CD8-positive, alpha-beta memory T cell (primary cell): Measurements from ENCODE around the gene PIK3R5. TPM values are rescaled to one million over a fixed set of nuclear protein-coding genes. Genes with fewer than 3 reads are reported as not detected.

Experiments
- CTCF ChIA-PET: fragments of 350-600 bp; sonication (Branson Sonifier 250); formaldehyde crosslinking; loops from one replicate; lab custom pipeline; 2021; ENCODE audit warnings: antibody characterized with exemption; lab: Charles Lee
- POLR2A ChIA-PET: fragments of 350-600 bp; sonication (Branson Sonifier 250); formaldehyde crosslinking; loops from one replicate; lab custom pipeline; 2021; ENCODE audit warnings: antibody characterized with exemption; lab: Charles Lee
- DNase-seq, 5 donors: peaks; one replicate each; pipeline versions ENCODE4 v3.0.0 to v3.0.0-alpha.2; 2020 to 2022; ENCODE audit warnings: mixed read lengths in 1 of 5
- H3K27ac ChIP-seq: one replicate; pipeline ENCODE4 v1.7.0; 2013; ENCODE audit warnings: low read depth, mild to moderate bottlenecking, low read length, moderate library complexity
- H3K27me3 ChIP-seq: 2 replicates; pipeline ENCODE4 v1.7.0; 2013; ENCODE audit warnings: low read length, mild to moderate bottlenecking; ENCODE audit not compliant: insufficient read depth, poor library complexity, severe bottlenecking
- H3K36me3 ChIP-seq: 2 replicates; pipeline ENCODE4 v1.7.0; 2013; ENCODE audit warnings: mild to moderate bottlenecking, low read length, moderate library complexity; ENCODE audit not compliant: insufficient read depth
- H3K4me1 ChIP-seq: 2 replicates; pipeline ENCODE4 v1.7.0; 2013; ENCODE audit warnings: mild to moderate bottlenecking, low read length, moderate library complexity; ENCODE audit not compliant: insufficient read depth
- H3K4me3 ChIP-seq: 2 replicates; pipeline ENCODE4 v1.7.0; 2013; ENCODE audit warnings: mild to moderate bottlenecking, low read length
- H3K9me3 ChIP-seq: 2 replicates; pipeline ENCODE4 v1.7.0; 2013; ENCODE audit warnings: mild to moderate bottlenecking, low read length
- H3K27ac Mint-ChIP-seq, 8 donors: one replicate each; pipeline ENCODE4 v1.8.0; 2020 to 2021; ENCODE audit warnings: mixed read lengths in 8 of 8, mild to moderate bottlenecking in 6 of 8, inconsistent platforms in 3 of 8, moderate library complexity in 3 of 8
- H3K27me3 Mint-ChIP-seq, 2 donors: one replicate each; pipeline ENCODE4 v1.8.0; 2020 to 2021; ENCODE audit warnings: mixed read lengths in 2 of 2, mild to moderate bottlenecking in 1 of 2, moderate library complexity in 1 of 2
- H3K36me3 Mint-ChIP-seq, 3 donors: one replicate each; pipeline ENCODE4 v1.8.0; 2020 to 2021; ENCODE audit warnings: mixed read lengths in 3 of 3, inconsistent platforms in 1 of 3, mild to moderate bottlenecking in 1 of 3
- H3K4me1 Mint-ChIP-seq, 3 donors: one replicate each; pipeline ENCODE4 v1.8.0; 2020 to 2021; ENCODE audit warnings: mixed read lengths in 3 of 3, inconsistent platforms in 1 of 3, mild to moderate bottlenecking in 1 of 3
- H3K4me3 Mint-ChIP-seq, 7 donors: one replicate each; pipeline ENCODE4 v1.8.0; 2020 to 2021; ENCODE audit warnings: mixed read lengths in 7 of 7, mild to moderate bottlenecking in 6 of 7, moderate library complexity in 4 of 7, inconsistent platforms in 2 of 7
- H3K9me3 Mint-ChIP-seq, 5 donors: one replicate each; pipeline ENCODE4 v1.8.0; 2020 to 2022; ENCODE audit warnings: mixed read lengths in 5 of 5, mild to moderate bottlenecking in 3 of 5, moderate library complexity in 2 of 5, inconsistent platforms in 1 of 5
- polyA plus RNA-seq: library from polyadenylated mRNA; unstranded; fragments of 300-500 nt; fragmentation: Illumina TruSeq; gene quantifications from one replicate; pipeline ENCODE4 v1.2.3, GENCODE V29; 2021
- total RNA-seq, 2 experiments: library from RNA; stranded (reverse); gene quantifications; one replicate each; pipeline ENCODE4 v1.2.3, GENCODE V29; 2021

PIK3R5 gene
- total and polyA plus RNA-seq, 3 experiments from 2014 or later, result 28.6 to 71.6 (median 30.2) TPM

DNA sequence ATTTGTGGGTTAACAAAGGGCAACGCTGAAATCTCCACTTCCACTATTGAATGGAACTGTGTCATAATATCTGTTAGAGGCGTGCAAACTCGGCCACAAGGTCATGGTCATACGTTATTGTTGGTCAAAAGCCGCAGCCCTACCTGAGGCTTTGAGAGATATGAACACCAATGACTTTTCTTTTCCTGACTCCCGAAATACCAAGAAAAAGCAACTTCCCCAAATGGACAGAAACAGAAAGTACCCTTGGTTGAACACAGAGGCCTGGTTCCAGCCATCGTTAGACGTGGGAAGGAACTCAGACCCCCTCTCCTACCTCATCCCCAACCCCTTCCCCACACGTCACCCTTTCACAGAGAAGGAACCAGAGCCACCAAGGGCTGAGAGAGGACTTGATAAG lies 1.4 kb upstream of the PIK3R5 start:
- Histone ChIP-seq H3K9me3 (no peaks in the 10 kb centered on the region), H3K27me3 (no peaks in the 10 kb centered on the region), H3K4me3 (no peak overlapping the region), H3K36me3 (no peaks in the 10 kb centered on the region), H3K4me1 (peaks cover 32% of the 10 kb centered on the region), H3K27ac (no peak overlapping the region)
- peak overlapping the region in 4 of 8 donors; percentile 36 to 96 (median 61) for H3K27ac Mint-ChIP-seq
- POLR2A ChIA-PET, result no interaction called here
- CTCF ChIA-PET, result no interaction called here
- peaks cover 0 to 8% (median 5%) of the 10 kb centered on the region in 5 donors for H3K9me3 Mint-ChIP-seq
- peaks cover 6 to 19% (median 11%) of the 10 kb centered on the region in 3 donors for H3K36me3 Mint-ChIP-seq
- peaks cover 0 to 2% of the 10 kb centered on the region in 2 donors for H3K27me3 Mint-ChIP-seq
- no peak for DNase-seq
- H3K4me3 Mint-ChIP-seq, result peak overlapping the region; percentile 98 to 100 (median 99)
- peaks cover 29 to 38% (median 30%) of the 10 kb centered on the region in 3 donors for H3K4me1 Mint-ChIP-seq

DNA sequence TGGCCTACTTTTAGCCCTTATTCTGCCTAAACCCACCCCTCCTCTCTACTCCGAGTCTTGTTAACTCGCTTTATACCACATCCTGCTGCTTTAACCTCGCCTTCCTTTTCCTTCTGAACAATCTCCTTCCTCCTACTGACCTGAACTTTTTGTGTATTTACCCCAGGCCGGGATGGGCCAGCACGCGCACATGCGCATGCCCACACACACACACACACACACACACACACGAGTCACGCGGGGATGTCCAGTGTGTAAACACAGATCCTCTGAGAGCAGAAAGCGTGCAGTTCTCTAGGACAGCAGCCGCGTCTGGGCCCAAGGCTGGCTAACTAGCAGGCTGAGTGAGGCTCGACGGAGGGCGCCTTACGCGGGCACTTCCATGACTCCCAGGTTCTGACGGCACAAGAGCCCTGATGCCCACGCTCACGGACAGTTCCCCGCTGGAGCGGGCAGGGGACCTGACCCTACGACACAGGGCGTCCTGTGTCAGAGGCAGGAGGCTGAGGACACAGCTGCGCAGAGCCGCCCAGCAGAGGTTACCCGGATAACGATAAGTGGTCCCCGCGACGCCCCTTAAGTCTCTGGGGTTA lies 610 bp downstream of the PIK3R5 start:
- H3K36me3 ChIP-seq, result no peaks in the 10 kb centered on the region
- Mint-ChIP-seq H3K36me3 (peaks cover 6 to 34% (median 18%) of the 10 kb centered on the region in 3 donors), H3K4me1 (peaks cover 46 to 57% (median 51%) of the 10 kb centered on the region in 3 donors), H3K27ac (peak overlapping the region; percentile 90 to 99 (median 96)), H3K27me3 (peaks cover 0 to 2% of the 10 kb centered on the region in 2 donors), H3K9me3 (peaks cover 0 to 8% (median 5%) of the 10 kb centered on the region in 5 donors), H3K4me3 (peak overlapping the region; percentile 98 to 100 (median 99))
- no peaks in the 10 kb centered on the region for H3K27me3 ChIP-seq
- CTCF ChIA-PET, result interaction anchor here (0.6 to 4.5 kb wide), 9 partner anchors 11 to 100 kb away, joined by 3 to 26 read pairs (median 7); no protein-coding TSS in a partner anchor
- no peaks in the 10 kb centered on the region for H3K9me3 ChIP-seq
- peak overlapping the region; percentile 77 for H3K4me3 ChIP-seq
- POLR2A ChIA-PET, result interaction anchor here (0.7 to 3.7 kb wide), 6 partner anchors 11 to 66 kb away, joined by 3 to 44 read pairs (median 10); no protein-coding TSS in a partner anchor
- DNase-seq, result peak; percentile 22 to 65 (median 43)
- H3K4me1 ChIP-seq, result peaks cover 50% of the 10 kb centered on the region
- H3K27ac ChIP-seq, result peak overlapping the region; percentile 72

GRCh38 chr17:8963647-8964258 lies 1.8 kb downstream of the PIK3R5 start:
- peaks cover 15 to 45% (median 24%) of the 10 kb centered on the region in 3 donors for H3K36me3 Mint-ChIP-seq
- Histone ChIP-seq H3K27ac (no peak overlapping the region), H3K27me3 (no peaks in the 10 kb centered on the region), H3K4me1 (peaks cover 62% of the 10 kb centered on the region), H3K4me3 (peak overlapping the region; percentile 77), H3K9me3 (no peaks in the 10 kb centered on the region), H3K36me3 (no peaks in the 10 kb centered on the region)
- peak overlapping the region; percentile 84 to 98 (median 96) for H3K27ac Mint-ChIP-seq
- peaks cover 0 to 8% (median 5%) of the 10 kb centered on the region in 5 donors for H3K9me3 Mint-ChIP-seq
- POLR2A ChIA-PET, result interaction anchor here (0.8 to 3.7 kb wide), 3 partner anchors 10 to 51 kb away, joined by 3 to 44 read pairs (median 4); no protein-coding TSS in a partner anchor
- H3K27me3 Mint-ChIP-seq, result peaks cover 0 to 2% of the 10 kb centered on the region in 2 donors
- H3K4me3 Mint-ChIP-seq, result peak overlapping the region; percentile 89 to 100 (median 99)
- DNase-seq, result peak in 1 of 5 donors; percentile 36
- peaks cover 57 to 69% (median 62%) of the 10 kb centered on the region in 3 donors for H3K4me1 Mint-ChIP-seq
- CTCF ChIA-PET, result interaction anchor here (1.0 to 4.5 kb wide), 10 partner anchors 8 to 68 kb away, joined by 3 to 26 read pairs (median 6); no protein-coding TSS in a partner anchor

GRCh38 chr17:8963014-8963413 lies 2.5 kb downstream of the PIK3R5 start:
- no peak for DNase-seq
- peaks cover 15 to 50% (median 24%) of the 10 kb centered on the region in 3 donors for H3K36me3 Mint-ChIP-seq
- peaks cover 0 to 2% (median 2%) of the 10 kb centered on the region in 5 donors for H3K9me3 Mint-ChIP-seq
- no peaks in the 10 kb centered on the region for H3K36me3 ChIP-seq
- H3K27me3 ChIP-seq, result no peaks in the 10 kb centered on the region
- H3K27ac Mint-ChIP-seq, result peak overlapping the region; percentile 84 to 98 (median 96)
- POLR2A ChIA-PET, result interaction anchor here (1.3 to 3.7 kb wide), 2 partner anchors 9 to 21 kb away, joined by 3 to 44 read pairs; no protein-coding TSS in a partner anchor
- H3K9me3 ChIP-seq, result no peaks in the 10 kb centered on the region
- CTCF ChIA-PET, result interaction anchor here (1.1 to 4.5 kb wide), 8 partner anchors 9 to 68 kb away, joined by 3 to 26 read pairs (median 4); no protein-coding TSS in a partner anchor
- peaks cover 0 to 2% of the 10 kb centered on the region in 2 donors for H3K27me3 Mint-ChIP-seq
- peaks cover 69% of the 10 kb centered on the region for H3K4me1 ChIP-seq
- peak overlapping the region; percentile 89 to 100 (median 99) for H3K4me3 Mint-ChIP-seq
- peak overlapping the region; percentile 77 for H3K4me3 ChIP-seq
- peaks cover 65 to 76% (median 69%) of the 10 kb centered on the region in 3 donors for H3K4me1 Mint-ChIP-seq
- no peak overlapping the region for H3K27ac ChIP-seq

DNA sequence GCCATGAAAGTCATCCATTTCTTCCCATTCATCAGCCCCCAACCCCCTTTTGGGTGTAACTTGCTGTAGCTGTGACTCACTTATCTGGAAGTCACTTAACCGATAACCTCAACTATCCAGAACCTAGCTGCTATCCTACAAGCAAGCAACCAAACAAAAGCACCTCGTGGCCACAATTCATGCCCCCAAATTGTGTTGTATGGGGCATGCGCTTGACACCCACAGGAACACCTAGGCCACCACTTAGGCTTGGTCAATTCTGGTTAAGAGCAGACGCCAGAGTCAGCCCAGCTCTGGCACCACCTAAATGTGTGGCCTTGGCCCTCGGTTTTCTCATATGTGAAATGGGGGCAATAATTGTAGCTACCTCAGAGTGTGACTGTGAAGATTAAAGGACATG lies 3.7 kb downstream of the PIK3R5 start:
- POLR2A ChIA-PET, result interaction anchor here (1.3 kb wide), 1 partner anchor 20 kb away, joined by 3 read pairs; no protein-coding TSS in a partner anchor
- H3K27me3 Mint-ChIP-seq, result peaks cover 0 to 2% of the 10 kb centered on the region in 2 donors
- Histone ChIP-seq H3K9me3 (no peaks in the 10 kb centered on the region), H3K4me3 (no peak overlapping the region), H3K27ac (no peak overlapping the region), H3K36me3 (peaks cover 3% of the 10 kb centered on the region), H3K4me1 (peaks cover 81% of the 10 kb centered on the region), H3K27me3 (no peaks in the 10 kb centered on the region)
- CTCF ChIA-PET, result interaction anchor here (1.2 to 4.5 kb wide), 3 partner anchors 13 to 66 kb away, joined by 3 to 26 read pairs (median 7); no protein-coding TSS in a partner anchor
- peaks cover 15 to 60% (median 30%) of the 10 kb centered on the region in 3 donors for H3K36me3 Mint-ChIP-seq
- peak overlapping the region; percentile 16 to 96 (median 77) for H3K27ac Mint-ChIP-seq
- peaks cover 74 to 82% (median 80%) of the 10 kb centered on the region in 3 donors for H3K4me1 Mint-ChIP-seq
- H3K9me3 Mint-ChIP-seq, result no peaks in the 10 kb centered on the region
- DNase-seq, result no peak
- peak overlapping the region; percentile 67 to 99 (median 98) for H3K4me3 Mint-ChIP-seq

DNA sequence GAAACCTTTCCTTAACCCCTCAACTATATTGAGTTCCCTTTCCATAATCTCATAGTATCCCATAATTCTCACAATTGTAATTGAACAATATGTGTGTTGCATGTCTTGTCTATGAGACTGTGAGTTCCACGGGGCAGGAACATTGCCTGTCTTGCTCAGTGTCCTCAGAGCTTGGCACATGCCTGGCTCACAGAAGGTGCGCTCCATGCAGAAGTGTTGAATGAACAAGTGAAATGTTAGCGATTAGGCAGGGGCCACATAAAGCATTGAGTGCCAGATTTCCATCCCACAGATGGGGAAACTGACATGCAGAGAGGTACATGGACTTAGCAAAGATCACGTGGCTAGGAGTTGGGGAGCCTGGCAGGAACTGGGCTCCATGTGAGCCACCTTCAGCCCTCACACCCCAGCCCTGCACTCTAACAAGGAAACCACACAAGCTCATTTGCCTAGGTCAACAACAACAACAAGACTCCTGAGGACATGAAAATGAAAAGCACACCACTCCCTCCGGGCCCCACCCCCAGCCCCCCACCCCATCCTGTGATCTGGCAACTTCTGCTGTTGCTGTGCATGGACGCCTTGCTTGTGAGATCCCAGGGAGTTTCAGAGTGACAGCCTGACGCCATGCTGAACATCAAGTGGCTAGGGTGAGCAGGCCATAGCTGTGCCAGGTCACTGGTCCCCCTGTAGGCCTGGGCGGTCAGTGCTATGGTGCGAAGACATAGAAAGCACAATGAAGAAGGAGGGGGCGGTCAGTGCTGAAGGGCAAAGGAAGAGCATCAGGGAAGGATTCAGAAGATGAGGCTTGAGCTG lies 5.0 kb downstream of the PIK3R5 start:
- no peak overlapping the region for H3K4me3 ChIP-seq
- ChIA-PET CTCF (interaction anchor here (0.7 to 1.2 kb wide), 2 partner anchors 12 to 61 kb away, joined by 3 read pairs; no protein-coding TSS in a partner anchor), POLR2A (interaction anchor here (0.5 to 1.4 kb wide), 4 partner anchors 13 to 1879 kb away, joined by 3 to 4 read pairs (median 4); no protein-coding TSS in a partner anchor)
- Mint-ChIP-seq H3K27me3 (peaks cover 0 to 2% of the 10 kb centered on the region in 2 donors), H3K27ac (peak overlapping the region; percentile 63 to 99 (median 96)), H3K4me1 (peaks cover 85 to 92% (median 90%) of the 10 kb centered on the region in 3 donors), H3K9me3 (no peaks in the 10 kb centered on the region), H3K4me3 (peak overlapping the region; percentile 61 to 82 (median 78)), H3K36me3 (peaks cover 16 to 66% (median 33%) of the 10 kb centered on the region in 3 donors)
- H3K9me3 ChIP-seq, result no peaks in the 10 kb centered on the region
- no peak overlapping the region for H3K27ac ChIP-seq
- peaks cover 10% of the 10 kb centered on the region for H3K36me3 ChIP-seq
- no peak for DNase-seq
- peaks cover 88% of the 10 kb centered on the region for H3K4me1 ChIP-seq
- no peaks in the 10 kb centered on the region for H3K27me3 ChIP-seq
